ENCODE data around the gene CHTF8.

GRCh38 chr16:69118994-69119393, 13.4 kb downstream of the CHTF8 start:
- no peak for TF ChIP-seq CTCF (IDR thresholded peaks at IDR 0.05)
- TF ChIP-seq ZFX (IDR thresholded peaks at IDR 0.05; ENCODE audit: borderline replicate concordance) = no peak

Measured in 22Rv1 (cell line).